ENCODE measurements around the gene SPTSSA. TPM values are rescaled to one million over a fixed set of nuclear protein-coding genes. Genes with fewer than 3 reads are reported as not detected.

Gene SPTSSA
- total RNA-seq, 1 experiment from 2014 or later = 24.5 TPM

DNA sequence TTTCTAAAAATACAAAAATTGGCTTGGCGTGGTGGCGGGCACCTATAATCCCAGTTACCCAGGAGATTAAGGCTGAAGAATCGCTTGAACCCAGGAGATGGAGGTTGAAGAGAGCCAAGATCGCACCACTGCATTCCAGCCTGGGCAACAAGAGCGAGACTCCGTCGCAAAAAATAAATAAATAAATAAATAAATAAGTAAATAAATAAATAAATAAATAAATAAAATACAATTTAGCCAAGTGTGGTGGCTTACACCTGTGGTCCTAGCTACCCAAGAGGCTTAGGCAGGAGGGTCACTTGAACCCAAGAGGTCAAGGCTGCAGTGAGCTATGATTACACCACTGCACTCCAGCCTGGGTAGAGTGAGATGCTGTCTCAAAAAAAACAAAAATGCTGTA, 26.5 kb upstream of the SPTSSA start:
- Mint-ChIP-seq H3K4me3 (no peak overlapping the region), H3K9me3 (peaks cover 4% of the 10 kb centered on the region; the same call in 1 of the 2 replicates), H3K27ac (no peak overlapping the region), H3K4me1 (peaks cover under 1% of the 10 kb centered on the region), H3K27me3 (ENCODE audit: low read depth) (no peaks in the 10 kb centered on the region), H3K36me3 (no peaks in the 10 kb centered on the region)
- no peak for TF ChIP-seq IRF2 (CRISPR knock-in tag; IDR thresholded peaks at IDR 0.05; ENCODE audit: borderline replicate concordance, low read depth)
- no peak for TF ChIP-seq SOX15 (CRISPR knock-in tag; IDR thresholded peaks at IDR 0.05)
- TF ChIP-seq CBFB (CRISPR knock-in tag; IDR thresholded peaks at IDR 0.05; ENCODE audit: low read depth) = no peak
- no peak for TF ChIP-seq SP1 (CRISPR knock-in tag; conservative IDR thresholded peaks at IDR 0.05)
- no peak for TF ChIP-seq ELF4 (CRISPR knock-in tag; IDR thresholded peaks at IDR 0.05; ENCODE audit: low read depth)
- TF ChIP-seq ZNF219 (CRISPR knock-in tag; IDR thresholded peaks at IDR 0.05; ENCODE audit: borderline replicate concordance) = no peak
- TF ChIP-seq, protein P1, sequence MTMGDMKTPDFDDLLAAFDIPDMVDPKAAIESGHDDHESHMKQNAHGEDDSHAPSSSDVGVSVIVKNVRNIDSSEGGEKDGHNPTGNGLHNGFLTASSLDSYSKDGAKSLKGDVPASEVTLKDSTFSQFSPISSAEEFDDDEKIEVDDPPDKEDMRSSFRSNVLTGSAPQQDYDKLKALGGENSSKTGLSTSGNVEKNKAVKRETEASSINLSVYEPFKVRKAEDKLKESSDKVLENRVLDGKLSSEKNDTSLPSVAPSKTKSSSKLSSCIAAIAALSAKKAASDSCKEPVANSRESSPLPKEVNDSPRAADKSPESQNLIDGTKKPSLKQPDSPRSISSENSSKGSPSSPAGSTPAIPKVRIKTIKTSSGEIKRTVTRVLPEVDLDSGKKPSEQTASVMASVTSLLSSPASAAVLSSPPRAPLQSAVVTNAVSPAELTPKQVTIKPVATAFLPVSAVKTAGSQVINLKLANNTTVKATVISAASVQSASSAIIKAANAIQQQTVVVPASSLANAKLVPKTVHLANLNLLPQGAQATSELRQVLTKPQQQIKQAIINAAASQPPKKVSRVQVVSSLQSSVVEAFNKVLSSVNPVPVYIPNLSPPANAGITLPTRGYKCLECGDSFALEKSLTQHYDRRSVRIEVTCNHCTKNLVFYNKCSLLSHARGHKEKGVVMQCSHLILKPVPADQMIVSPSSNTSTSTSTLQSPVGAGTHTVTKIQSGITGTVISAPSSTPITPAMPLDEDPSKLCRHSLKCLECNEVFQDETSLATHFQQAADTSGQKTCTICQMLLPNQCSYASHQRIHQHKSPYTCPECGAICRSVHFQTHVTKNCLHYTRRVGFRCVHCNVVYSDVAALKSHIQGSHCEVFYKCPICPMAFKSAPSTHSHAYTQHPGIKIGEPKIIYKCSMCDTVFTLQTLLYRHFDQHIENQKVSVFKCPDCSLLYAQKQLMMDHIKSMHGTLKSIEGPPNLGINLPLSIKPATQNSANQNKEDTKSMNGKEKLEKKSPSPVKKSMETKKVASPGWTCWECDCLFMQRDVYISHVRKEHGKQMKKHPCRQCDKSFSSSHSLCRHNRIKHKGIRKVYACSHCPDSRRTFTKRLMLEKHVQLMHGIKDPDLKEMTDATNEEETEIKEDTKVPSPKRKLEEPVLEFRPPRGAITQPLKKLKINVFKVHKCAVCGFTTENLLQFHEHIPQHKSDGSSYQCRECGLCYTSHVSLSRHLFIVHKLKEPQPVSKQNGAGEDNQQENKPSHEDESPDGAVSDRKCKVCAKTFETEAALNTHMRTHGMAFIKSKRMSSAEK (CRISPR knock-in tag; IDR thresholded peaks at IDR 0.05; ENCODE audit: borderline replicate concordance) = no peak
- TF ChIP-seq, protein P2, sequence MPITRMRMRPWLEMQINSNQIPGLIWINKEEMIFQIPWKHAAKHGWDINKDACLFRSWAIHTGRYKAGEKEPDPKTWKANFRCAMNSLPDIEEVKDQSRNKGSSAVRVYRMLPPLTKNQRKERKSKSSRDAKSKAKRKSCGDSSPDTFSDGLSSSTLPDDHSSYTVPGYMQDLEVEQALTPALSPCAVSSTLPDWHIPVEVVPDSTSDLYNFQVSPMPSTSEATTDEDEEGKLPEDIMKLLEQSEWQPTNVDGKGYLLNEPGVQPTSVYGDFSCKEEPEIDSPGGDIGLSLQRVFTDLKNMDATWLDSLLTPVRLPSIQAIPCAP (CRISPR knock-in tag; IDR thresholded peaks at IDR 0.05) = no peak
- no peak for TF ChIP-seq KAT7 (CRISPR knock-in tag; IDR thresholded peaks at IDR 0.05; ENCODE audit: borderline replicate concordance)
- no peak for TF ChIP-seq HMGA2 (CRISPR knock-in tag; IDR thresholded peaks at IDR 0.05)
- TF ChIP-seq ATF1 (CRISPR knock-in tag; IDR thresholded peaks at IDR 0.05) = no peak
- no peak for TF ChIP-seq ZNF138 (CRISPR knock-in tag; conservative IDR thresholded peaks at IDR 0.05)
- no peak for TF ChIP-seq CREB1 (CRISPR knock-in tag; IDR thresholded peaks at IDR 0.05)
- TF ChIP-seq, protein P3, sequence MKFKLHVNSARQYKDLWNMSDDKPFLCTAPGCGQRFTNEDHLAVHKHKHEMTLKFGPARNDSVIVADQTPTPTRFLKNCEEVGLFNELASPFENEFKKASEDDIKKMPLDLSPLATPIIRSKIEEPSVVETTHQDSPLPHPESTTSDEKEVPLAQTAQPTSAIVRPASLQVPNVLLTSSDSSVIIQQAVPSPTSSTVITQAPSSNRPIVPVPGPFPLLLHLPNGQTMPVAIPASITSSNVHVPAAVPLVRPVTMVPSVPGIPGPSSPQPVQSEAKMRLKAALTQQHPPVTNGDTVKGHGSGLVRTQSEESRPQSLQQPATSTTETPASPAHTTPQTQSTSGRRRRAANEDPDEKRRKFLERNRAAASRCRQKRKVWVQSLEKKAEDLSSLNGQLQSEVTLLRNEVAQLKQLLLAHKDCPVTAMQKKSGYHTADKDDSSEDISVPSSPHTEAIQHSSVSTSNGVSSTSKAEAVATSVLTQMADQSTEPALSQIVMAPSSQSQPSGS (CRISPR knock-in tag; IDR thresholded peaks at IDR 0.05; ENCODE audit: borderline replicate concordance, low read depth) = no peak
- TF ChIP-seq, protein P4, sequence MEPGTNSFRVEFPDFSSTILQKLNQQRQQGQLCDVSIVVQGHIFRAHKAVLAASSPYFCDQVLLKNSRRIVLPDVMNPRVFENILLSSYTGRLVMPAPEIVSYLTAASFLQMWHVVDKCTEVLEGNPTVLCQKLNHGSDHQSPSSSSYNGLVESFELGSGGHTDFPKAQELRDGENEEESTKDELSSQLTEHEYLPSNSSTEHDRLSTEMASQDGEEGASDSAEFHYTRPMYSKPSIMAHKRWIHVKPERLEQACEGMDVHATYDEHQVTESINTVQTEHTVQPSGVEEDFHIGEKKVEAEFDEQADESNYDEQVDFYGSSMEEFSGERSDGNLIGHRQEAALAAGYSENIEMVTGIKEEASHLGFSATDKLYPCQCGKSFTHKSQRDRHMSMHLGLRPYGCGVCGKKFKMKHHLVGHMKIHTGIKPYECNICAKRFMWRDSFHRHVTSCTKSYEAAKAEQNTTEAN (CRISPR knock-in tag; IDR thresholded peaks at IDR 0.05) = no peak
- TF ChIP-seq, protein P5, sequence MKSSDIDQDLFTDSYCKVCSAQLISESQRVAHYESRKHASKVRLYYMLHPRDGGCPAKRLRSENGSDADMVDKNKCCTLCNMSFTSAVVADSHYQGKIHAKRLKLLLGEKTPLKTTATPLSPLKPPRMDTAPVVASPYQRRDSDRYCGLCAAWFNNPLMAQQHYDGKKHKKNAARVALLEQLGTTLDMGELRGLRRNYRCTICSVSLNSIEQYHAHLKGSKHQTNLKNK (CRISPR knock-in tag; IDR thresholded peaks at IDR 0.05) = no peak
- TF ChIP-seq, protein P6, sequence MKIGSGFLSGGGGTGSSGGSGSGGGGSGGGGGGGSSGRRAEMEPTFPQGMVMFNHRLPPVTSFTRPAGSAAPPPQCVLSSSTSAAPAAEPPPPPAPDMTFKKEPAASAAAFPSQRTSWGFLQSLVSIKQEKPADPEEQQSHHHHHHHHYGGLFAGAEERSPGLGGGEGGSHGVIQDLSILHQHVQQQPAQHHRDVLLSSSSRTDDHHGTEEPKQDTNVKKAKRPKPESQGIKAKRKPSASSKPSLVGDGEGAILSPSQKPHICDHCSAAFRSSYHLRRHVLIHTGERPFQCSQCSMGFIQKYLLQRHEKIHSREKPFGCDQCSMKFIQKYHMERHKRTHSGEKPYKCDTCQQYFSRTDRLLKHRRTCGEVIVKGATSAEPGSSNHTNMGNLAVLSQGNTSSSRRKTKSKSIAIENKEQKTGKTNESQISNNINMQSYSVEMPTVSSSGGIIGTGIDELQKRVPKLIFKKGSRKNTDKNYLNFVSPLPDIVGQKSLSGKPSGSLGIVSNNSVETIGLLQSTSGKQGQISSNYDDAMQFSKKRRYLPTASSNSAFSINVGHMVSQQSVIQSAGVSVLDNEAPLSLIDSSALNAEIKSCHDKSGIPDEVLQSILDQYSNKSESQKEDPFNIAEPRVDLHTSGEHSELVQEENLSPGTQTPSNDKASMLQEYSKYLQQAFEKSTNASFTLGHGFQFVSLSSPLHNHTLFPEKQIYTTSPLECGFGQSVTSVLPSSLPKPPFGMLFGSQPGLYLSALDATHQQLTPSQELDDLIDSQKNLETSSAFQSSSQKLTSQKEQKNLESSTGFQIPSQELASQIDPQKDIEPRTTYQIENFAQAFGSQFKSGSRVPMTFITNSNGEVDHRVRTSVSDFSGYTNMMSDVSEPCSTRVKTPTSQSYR (CRISPR knock-in tag; IDR thresholded peaks at IDR 0.05) = no peak
- ATAC-seq = no peak
- no peak for DNase-seq (ENCODE audit: low spot score)
- ChIA-PET CTCF (no interaction called here), POLR2A (no interaction called here)
